ENCODE results near the gene KRT78.

The KRT78 gene

DNA sequence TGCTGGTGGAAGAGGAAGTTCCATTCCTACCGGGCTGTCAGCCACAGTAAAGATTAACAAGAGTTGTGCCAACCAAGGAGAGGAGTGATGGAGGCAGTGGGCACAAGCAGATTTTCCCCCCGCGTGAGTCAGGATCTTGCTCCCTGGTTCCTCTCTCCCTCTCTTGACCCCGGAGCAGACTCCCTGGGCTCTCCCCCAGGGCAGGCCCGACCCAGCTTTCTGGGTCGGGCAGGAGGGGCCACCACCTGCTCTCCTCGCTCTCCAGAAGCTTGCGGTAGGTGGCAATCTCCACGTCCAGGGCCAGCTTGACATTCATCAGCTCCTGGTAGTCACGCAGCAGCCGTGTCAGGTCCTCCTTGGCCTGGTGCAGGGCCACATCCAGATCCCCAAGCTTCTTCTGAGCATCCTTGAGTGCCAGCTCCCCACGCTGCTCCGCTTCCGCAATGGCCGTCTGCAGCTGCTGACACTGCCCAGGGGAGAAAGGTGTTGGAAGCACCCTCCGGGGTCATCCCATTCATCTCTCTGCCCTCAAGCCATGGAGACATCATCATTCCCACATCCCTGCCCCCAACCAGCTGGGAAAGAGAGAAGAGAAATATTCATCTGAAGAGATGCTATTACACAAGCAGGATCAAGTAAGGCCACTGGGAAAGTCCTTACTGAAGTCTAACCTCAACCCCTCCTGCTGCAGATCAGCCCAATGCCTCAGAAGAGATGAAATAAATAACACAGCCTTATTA lies 25.9 kb downstream of the KRT78 start:
- no peak for TF ChIP-seq CTCF (IDR thresholded peaks at IDR 0.05; ENCODE audit: low read depth, low read length)
- DNase-seq (ENCODE audit: low read depth in 2 of 2), result no peak
- H3K4me3 ChIP-seq (replicated peaks in 1 of 2; ENCODE audit: low read depth in 2 of 2, low read length in 2 of 2), result no peak overlapping the region

GRCh38 chr12:52821826-52822660 lies 26.8 kb downstream of the KRT78 start:
- no peak overlapping the region for H3K4me3 ChIP-seq (replicated peaks in 1 of 2; ENCODE audit: low read depth in 2 of 2, low read length in 2 of 2)
- DNase-seq (ENCODE audit: low read depth in 2 of 2), result peak in 1 of 2 donors; percentile 21
- no peak for TF ChIP-seq CTCF (IDR thresholded peaks at IDR 0.05; ENCODE audit: low read depth, low read length)

GRCh38 chr12:52821071-52821730 lies 27.6 kb downstream of the KRT78 start:
- TF ChIP-seq CTCF (IDR thresholded peaks at IDR 0.05; ENCODE audit: low read depth, low read length), result no peak
- no peak overlapping the region for H3K4me3 ChIP-seq (replicated peaks in 1 of 2; ENCODE audit: low read depth in 2 of 2, low read length in 2 of 2)
- DNase-seq (ENCODE audit: low read depth in 2 of 2), result no peak

DNA sequence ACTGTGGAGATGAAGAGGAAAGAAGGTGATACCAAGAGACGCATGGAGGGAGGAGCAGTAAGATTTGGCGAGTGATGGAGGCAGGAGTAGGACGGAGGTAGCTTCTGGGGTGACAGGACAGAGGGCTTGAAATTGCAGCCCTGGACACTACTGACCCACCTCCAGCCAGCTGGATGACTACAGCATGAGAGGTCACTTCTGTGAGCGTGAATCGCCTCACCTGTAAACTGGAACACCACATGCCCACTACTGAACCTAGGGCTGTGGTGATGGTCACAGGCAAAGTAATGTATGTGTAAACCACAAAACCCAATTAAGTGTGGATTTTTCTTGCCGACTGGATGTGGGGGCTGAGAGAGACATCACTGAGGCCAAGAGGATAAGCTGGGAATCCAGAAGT lies 28.3 kb downstream of the KRT78 start:
- no peak overlapping the region for H3K4me3 ChIP-seq (replicated peaks in 1 of 2; ENCODE audit: low read depth in 2 of 2, low read length in 2 of 2)
- TF ChIP-seq CTCF (IDR thresholded peaks at IDR 0.05; ENCODE audit: low read depth, low read length), result no peak
- no peak for DNase-seq (ENCODE audit: low read depth in 2 of 2)

DNA sequence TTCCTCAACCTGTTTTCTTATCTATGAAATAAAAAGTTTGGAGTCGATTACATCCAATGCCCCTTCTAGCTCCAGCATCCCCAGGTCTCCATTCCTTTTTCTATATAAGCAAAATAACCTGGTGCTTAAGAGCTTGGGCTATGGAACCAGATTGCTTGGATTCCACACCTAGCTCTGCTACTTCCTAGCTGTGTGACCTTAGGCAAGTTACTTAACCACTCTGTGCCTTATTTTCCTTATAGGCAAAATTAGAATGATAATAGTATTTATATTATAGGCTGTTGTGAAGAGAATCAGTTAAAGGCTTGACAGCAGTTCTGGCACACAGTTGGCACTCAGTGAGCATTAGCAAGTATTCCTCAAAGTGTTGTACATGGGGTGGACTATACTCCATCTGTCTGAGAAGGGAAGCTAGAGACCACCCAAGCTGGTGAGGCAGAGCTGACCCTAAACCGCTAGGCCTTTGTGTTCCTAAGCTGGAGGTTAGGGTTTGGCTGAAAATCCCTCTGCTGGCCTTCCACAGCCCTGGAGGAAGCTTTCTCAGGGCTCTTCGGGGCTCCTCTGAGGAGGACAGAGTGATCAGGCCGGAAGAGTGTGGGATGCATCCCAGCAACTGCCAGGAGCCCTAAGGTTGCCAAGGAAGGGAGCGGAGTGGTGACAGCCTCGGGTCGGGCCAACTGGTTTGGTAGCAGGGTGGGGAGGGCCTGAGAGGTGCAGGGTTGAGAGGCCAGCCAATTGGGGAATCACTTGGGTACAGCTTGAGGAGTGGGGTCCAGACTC lies 28.9 kb downstream of the KRT78 start:
- H3K4me3 ChIP-seq (replicated peaks in 1 of 2; ENCODE audit: low read depth in 2 of 2, low read length in 2 of 2), result no peak overlapping the region
- DNase-seq (ENCODE audit: low read depth in 2 of 2), result peak in 1 of 2 donors; percentile 11
- no peak for TF ChIP-seq CTCF (IDR thresholded peaks at IDR 0.05; ENCODE audit: low read depth, low read length)

- H3K4me3 ChIP-seq (replicated peaks in 1 of 2; ENCODE audit: low read depth in 2 of 2, low read length in 2 of 2), result no peak overlapping the region
- TF ChIP-seq CTCF (IDR thresholded peaks at IDR 0.05; ENCODE audit: low read depth, low read length), result no peak
- no peak for DNase-seq (ENCODE audit: low read depth in 2 of 2)
These were observed 29.8 kb downstream of the KRT78 start for GRCh38 chr12:52818887-52819420.

Measured in cardiac fibroblast (primary cell).